ENCODE results near the gene SNX25. TPM values are rescaled to one million over a fixed set of nuclear protein-coding genes. Genes with fewer than 3 reads are reported as not detected.
"Not testable (repeated sequence)": the region's sequence is repeated elsewhere in the genome, so short reads cannot be mapped to it uniquely, and the experiment has no call there.

The SNX25 gene
- polyA plus RNA-seq, 3 donors = 24.3 to 26.2 (median 25.6) TPM

GRCh38 chr4:185296665-185297460, 87.5 kb downstream of the SNX25 start:
- no peak for DNase-seq (ENCODE audit: low read depth in 3 of 3, low spot score in 2 of 3)

- DNase-seq (ENCODE audit: low read depth in 3 of 3, low spot score in 2 of 3) = no peak
Observed at GRCh38 chr4:185298728-185299430, 89.5 kb downstream of the SNX25 start.

GRCh38 chr4:185304541-185304940, 95.1 kb downstream of the SNX25 start:
- no peak for DNase-seq (ENCODE audit: low read depth in 3 of 3, low spot score in 2 of 3)

DNA sequence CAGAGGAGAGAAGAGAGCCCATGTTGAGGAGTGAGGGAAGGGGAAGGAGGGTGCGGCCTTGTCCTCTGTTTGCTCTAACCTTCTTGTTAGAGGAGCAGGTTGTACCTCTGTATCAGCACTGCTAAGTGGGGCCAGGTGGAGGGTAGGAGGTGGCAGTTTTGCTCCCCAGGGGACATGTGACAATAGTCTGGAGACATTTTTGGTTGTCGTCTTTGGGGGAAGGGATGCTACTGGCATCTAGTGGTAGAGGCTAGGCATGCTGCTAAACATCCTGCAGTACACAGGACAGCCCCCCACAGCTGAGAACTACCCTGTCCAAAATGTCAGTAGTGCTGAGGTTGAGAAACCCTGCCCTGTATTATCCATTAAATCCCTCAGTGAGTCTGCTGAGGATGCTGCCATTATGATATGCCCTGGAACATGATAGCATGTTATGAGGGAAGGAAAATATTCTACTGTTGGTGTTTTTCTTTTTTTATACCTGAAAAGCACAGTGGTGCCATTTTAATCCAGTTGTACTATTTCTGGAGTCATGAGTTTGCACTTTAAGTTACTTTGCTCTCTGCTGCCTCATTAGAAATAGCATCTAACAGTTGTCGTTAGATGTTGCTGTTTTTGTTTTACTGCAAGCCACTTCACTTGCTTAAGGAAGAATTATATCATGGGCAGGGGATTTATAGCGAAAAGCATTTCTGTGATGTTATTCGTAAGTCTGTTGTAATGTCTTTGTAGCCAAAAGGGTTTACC, 95.7 kb downstream of the SNX25 start:
- no peak for DNase-seq (ENCODE audit: low read depth in 3 of 3, low spot score in 2 of 3)

DNA sequence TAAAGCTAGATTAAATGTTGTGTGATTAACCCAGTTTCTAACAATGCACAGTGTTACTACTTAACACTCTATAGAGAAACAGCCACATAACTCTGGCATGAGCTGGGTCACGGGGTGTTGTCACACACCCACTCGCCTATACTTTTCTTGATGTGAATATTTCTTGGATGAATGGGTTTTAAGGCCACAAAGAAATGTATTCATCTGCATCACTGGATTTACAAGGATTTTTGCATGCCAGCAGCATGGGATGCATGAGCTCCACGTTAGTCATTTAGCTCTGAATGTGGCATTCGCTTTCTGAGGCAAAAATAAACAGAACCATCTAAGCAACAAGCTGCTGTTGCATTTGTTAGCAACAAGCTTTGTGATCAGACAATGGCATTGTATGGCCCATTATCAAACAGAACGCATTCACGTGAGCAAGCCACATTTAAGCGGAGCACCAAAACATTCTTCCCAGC, 96.6 kb downstream of the SNX25 start:
- no peak for DNase-seq (ENCODE audit: low read depth in 3 of 3, low spot score in 2 of 3)

DNA sequence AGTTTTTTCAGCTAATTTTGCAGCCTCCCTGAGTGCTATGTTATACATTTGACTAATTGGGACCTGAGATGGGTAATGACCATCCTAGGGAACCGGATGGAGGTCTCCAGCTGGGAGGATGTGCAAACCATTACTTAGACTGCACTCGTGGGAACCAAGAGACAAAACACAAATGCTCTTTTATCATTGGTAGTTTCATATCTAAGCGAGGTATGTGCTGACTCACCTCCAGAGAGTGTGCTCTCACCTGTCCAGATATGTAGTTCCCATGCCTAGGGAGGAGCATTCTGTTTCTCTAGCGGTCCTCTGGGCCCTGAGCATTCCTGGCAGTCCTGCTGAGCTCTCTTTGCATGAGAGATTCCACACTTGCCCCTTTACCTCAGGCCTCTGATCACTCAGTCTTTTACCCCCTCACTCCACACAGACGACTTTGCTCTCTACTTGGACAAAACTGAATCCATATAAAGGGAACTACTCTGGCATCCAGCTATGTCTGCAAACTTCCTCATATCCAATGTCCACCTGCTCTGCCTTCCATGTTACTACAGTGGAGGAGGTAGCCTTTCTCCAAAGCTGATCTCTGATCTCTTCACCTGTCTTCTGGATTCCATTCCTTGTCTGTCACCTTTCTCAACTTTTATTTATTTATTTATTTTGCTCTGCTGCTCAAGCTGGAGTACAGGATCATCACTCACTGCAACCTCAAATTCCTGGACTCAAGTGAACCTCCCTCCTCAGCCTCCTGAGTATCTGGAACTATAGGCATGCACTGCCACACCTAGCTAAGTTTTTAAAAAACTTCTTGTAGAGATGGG, 97.9 kb downstream of the SNX25 start:
- DNase-seq (ENCODE audit: low read depth in 3 of 3, low spot score in 2 of 3) = no peak

- no peak for DNase-seq (ENCODE audit: low read depth in 3 of 3, low spot score in 2 of 3)
Observed at GRCh38 chr4:185309770-185310169, 100.4 kb downstream of the SNX25 start.

GRCh38 chr4:185311113-185311888, 101.9 kb downstream of the SNX25 start:
- no peak for DNase-seq (ENCODE audit: low read depth in 3 of 3, low spot score in 2 of 3)

DNA sequence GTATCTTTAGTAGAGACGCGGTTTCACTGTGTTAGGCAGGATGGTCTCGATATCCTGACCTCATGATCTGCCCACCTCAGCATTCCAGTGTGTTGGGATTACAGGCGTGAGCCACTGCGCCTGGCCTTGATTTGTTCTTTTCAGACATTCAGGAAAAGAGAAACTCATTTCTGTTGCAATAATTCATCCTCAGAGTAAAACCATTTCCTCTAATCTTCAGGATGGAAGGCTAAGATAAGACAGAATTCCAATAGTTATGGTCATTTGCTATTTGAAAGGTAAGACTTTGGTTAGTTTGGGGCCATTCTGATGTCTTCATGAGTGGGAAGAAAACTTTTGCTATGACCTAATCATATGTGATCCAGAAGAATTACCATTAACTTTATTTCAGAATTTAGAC, 103.3 kb downstream of the SNX25 start:
- DNase-seq (ENCODE audit: low read depth in 3 of 3, low spot score in 2 of 3) = no peak

DNA sequence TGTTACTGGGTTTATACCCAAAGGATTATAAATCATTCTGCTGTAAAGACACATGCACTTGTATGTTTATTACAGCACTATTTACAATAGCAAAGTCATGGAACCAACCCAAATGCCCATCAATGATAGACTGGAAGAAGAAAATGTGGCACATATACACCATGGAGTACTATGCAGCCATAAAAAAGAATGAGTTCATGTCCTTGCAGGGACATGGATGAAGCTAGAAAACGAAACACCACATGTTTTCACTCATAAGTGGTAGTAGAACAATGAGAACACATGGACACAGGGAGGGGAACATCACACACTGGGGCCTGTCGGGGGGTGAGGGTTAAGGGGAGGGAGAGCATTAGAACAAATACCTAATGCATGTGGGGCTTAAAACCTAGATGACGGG, 108.1 kb downstream of the SNX25 start:
- not testable (repeated sequence) for DNase-seq (ENCODE audit: low read depth in 3 of 3, low spot score in 2 of 3)

DNA sequence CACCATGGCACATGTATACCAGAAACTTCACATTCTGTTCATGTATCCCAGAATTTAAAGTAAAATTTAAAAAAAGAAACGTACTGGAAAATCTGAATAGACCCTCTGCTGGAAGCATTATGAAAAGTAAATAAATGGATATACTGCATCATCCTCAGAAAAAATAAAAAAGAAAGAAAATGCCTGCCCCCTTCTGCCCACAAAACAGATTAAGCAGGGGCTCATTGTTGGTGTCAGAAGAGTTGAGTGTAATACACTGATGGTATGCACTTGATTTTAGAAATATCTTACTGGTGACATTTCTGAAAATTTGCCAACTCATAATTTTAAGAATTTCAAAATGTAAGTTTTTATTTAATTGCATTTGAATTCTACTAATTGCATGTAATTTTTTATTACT, 108.5 kb downstream of the SNX25 start:
- no peak for DNase-seq (ENCODE audit: low read depth in 3 of 3, low spot score in 2 of 3)

DNA sequence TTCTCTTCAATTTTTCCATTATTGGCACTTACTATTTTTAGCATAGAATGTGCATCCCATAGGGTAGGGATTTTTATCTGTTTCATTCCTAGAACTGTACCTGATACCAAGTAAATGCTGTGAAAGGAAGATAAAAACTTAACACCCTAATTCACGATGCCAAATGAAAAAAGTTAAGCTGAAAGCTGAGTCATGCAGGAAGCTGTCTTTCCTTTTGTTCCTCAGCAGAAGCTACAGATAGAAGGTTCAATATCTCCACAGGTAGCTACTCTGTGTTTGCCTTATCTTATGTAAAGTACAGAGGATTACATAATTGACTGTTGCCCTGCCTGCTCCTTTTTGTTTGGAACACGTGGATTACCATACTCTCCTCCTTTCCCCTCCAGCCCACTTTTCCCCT, 109.3 kb downstream of the SNX25 start:
- no peak for DNase-seq (ENCODE audit: low read depth in 3 of 3, low spot score in 2 of 3)

GRCh38 chr4:185322803-185323202, 113.4 kb downstream of the SNX25 start:
- DNase-seq (ENCODE audit: low read depth in 3 of 3, low spot score in 2 of 3) = no peak

- DNase-seq (ENCODE audit: low read depth in 3 of 3, low spot score in 2 of 3) = no peak
Observed at GRCh38 chr4:185323606-185324005, 114.2 kb downstream of the SNX25 start.

DNA sequence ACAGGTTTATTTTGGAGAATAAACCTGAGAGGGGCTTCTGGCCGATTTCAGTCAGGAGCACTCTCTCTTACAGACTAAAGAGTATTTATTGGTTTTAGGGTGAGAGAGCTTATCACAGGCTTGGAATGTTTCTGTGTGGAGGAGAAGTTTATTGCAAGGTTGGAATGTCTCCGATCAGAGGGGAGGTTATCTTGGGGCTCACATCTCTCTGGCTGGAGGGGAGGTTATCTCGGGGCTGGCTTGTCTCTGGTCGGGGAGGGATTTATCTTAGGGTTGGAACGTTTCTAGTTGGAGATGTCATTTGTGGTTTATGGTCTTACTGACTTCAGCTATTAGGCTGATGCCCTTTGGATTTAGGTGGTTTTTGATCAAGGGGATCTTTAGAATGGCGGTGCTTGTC, 115.0 kb downstream of the SNX25 start:
- DNase-seq (ENCODE audit: low read depth in 3 of 3, low spot score in 2 of 3) = not testable (repeated sequence)

DNA sequence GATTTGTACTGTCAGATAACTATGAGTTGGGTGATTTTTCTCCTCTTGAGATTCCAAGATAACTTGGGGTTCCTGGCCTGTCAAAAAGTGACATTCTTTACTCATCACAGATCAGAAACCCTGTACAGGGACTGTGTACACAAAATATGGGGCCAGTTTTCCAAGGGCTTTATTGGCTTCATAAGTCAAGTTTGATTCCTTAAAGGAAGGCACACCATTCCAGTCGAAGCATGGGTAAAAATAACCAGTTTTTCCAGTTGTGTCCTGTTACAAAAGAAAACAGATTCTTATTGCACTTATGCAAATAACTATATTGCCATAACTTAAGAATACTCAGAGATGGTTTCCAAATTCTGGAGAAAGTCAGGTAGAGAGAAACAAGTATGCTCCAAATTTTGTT, 116.3 kb downstream of the SNX25 start:
- not testable (repeated sequence) for DNase-seq (ENCODE audit: low read depth in 3 of 3, low spot score in 2 of 3)

DNA sequence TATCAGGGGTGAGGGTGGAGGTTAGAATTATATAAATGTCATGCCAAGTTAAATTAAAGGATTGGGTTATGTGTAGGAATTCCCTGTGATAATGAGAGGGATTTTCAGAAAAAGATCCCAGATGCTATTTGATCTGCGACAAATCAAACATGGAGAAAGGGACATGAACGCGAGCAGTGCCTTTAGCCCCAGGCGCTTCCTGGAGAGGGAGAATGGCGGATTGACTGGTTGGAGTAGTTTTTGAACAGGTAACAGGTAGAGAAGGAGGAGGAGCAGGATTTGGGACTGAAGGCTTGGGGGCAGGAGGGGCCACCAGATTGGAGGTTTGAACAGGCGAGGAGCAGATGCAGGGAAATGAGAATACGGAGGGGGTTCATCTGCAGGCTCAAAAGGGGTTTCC, 119.2 kb downstream of the SNX25 start:
- no peak for DNase-seq (ENCODE audit: low read depth in 3 of 3, low spot score in 2 of 3)

- DNase-seq (ENCODE audit: low read depth in 3 of 3, low spot score in 2 of 3) = not testable (repeated sequence)
Observed at GRCh38 chr4:185329879-185330510, 120.6 kb downstream of the SNX25 start.

Data from right renal cortex interstitium (tissue), 3 donors.